CD4-positive, alpha-beta T cell treated with Interleukin-4 for 1 hour (primary cell): ENCODE results near the gene TBC1D28.
"Not testable (repeated sequence)": the region's sequence is repeated elsewhere in the genome, so short reads cannot be mapped to it uniquely, and the experiment has no call there.

ENCODE experiments used
- DNase-seq, 2 donors: peaks; one replicate each; pipeline ENCODE4 v3.0.0-alpha.2; 2020 to 2022

The TBC1D28 gene

DNA sequence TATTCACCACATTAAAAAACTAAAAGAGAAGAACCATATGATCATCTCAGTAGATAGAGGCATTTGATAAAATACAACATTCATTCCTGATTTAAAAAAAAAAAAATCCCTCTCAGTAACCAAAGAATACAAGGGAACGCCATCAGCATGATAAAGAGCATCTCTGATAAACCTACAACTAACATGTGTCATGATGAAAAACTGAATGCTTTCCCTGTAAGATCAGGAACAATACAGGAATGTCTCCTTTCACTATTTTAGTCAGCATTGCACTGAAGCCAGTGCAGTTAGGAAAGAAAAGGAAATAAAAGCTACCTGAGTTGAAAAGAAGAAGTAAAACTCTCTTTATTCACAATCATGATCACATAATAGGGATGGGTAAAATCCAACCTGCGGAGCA, 51.1 kb downstream of the TBC1D28 start:
- not testable (repeated sequence) for DNase-seq
